Activated T-cell treated with anti-CD3 and anti-CD28 coated beads, Interleukin-2, amount 50 U/mL, for 1 hour (primary cell): ENCODE results near the gene ANGPT4.
"Not testable (repeated sequence)": the region's sequence is repeated elsewhere in the genome, so short reads cannot be mapped to it uniquely, and the experiment has no call there.

ENCODE experiments used
- DNase-seq: peaks from one replicate; pipeline ENCODE4 v3.0.0-alpha.2; 2020

ANGPT4 gene

GRCh38 chr20:872855-873520, 43.1 kb downstream of the ANGPT4 start:
- no peak for DNase-seq

- no peak for DNase-seq
Observed at GRCh38 chr20:871948-872347, 44.2 kb downstream of the ANGPT4 start.

- no peak for DNase-seq
Observed at GRCh38 chr20:871436-871835, 44.7 kb downstream of the ANGPT4 start.

- no peak for DNase-seq
Observed at GRCh38 chr20:870758-871157, 45.4 kb downstream of the ANGPT4 start.

GRCh38 chr20:869606-870005, 46.5 kb downstream of the ANGPT4 start:
- DNase-seq, result no peak

- DNase-seq, result no peak
Observed at GRCh38 chr20:868279-868678, 47.9 kb downstream of the ANGPT4 start.

GRCh38 chr20:865440-865839, 50.7 kb downstream of the ANGPT4 start:
- DNase-seq, result no peak

GRCh38 chr20:860891-861290, 55.2 kb downstream of the ANGPT4 start:
- no peak for DNase-seq

GRCh38 chr20:859751-860231, 56.3 kb downstream of the ANGPT4 start:
- DNase-seq, result no peak

GRCh38 chr20:858011-858410, 58.1 kb downstream of the ANGPT4 start:
- DNase-seq, result no peak

GRCh38 chr20:856361-856775, 59.8 kb downstream of the ANGPT4 start:
- peak; percentile 40 for DNase-seq

- no peak for DNase-seq
Observed at GRCh38 chr20:855466-856360, 60.4 kb downstream of the ANGPT4 start.

GRCh38 chr20:854601-855000, 61.5 kb downstream of the ANGPT4 start:
- no peak for DNase-seq

- no peak for DNase-seq
Observed at GRCh38 chr20:853406-853996, 62.6 kb downstream of the ANGPT4 start.

GRCh38 chr20:848731-849130, 67.4 kb downstream of the ANGPT4 start:
- DNase-seq, result not testable (repeated sequence)

- no peak for DNase-seq
Observed at GRCh38 chr20:848193-848592, 67.9 kb downstream of the ANGPT4 start.

GRCh38 chr20:846894-847278, 69.2 kb downstream of the ANGPT4 start:
- peak; percentile 61 for DNase-seq

GRCh38 chr20:845941-846893, 69.9 kb downstream of the ANGPT4 start:
- no peak for DNase-seq

GRCh38 chr20:845226-845868, 70.8 kb downstream of the ANGPT4 start:
- DNase-seq, result peak; percentile 38

- peak; percentile 87 for DNase-seq
Observed at GRCh38 chr20:844473-845225, 71.5 kb downstream of the ANGPT4 start.

GRCh38 chr20:843912-844311, 72.2 kb downstream of the ANGPT4 start:
- DNase-seq, result no peak
